K562 (cell line): Measurements from ENCODE around the gene GPT2. TPM values are rescaled to one million over a fixed set of nuclear protein-coding genes. Genes with fewer than 3 reads are reported as not detected.

Experiments used
- ASH1L ChIP-seq: fragments of 450-650 bp; IDR thresholded peaks from 2 replicates; pipeline ENCODE4 v1.6.1; 2018; ENCODE audit warnings: borderline replicate concordance, mild to moderate bottlenecking, low read depth; ENCODE audit not compliant: partially characterized antibody
- EWSR1 ChIP-seq: fragments of 450-650 bp; IDR thresholded peaks from 2 replicates; pipeline ENCODE4 v1.6.1; 2018; ENCODE audit warnings: borderline replicate concordance, mild to moderate bottlenecking, low read depth, moderate library complexity; ENCODE audit not compliant: partially characterized antibody
- FOXK1 ChIP-seq: sonication (generic); formaldehyde crosslinking; IDR thresholded peaks from 2 replicates; pipeline ENCODE4 v1.8.0; 2022; ENCODE audit warnings: missing genetic modification reagents, mild to moderate bottlenecking, borderline replicate concordance
- GTF2F1 ChIP-seq: IDR thresholded peaks from 2 replicates; pipeline ENCODE4 v1.6.1; 2011; ENCODE audit warnings: low read depth, low read length, improper control_type of control experiment
- ILK ChIP-seq: fragments of 450-650 bp; IDR thresholded peaks from 2 replicates; pipeline ENCODE4 v1.6.1; 2016; ENCODE audit warnings: missing genetic modification characterization, low read depth, mild to moderate bottlenecking, missing compliant biosample characterization, moderate library complexity, borderline replicate concordance
- KDM1A ChIP-seq, 2 experiments: fragments of 450-650 bp; IDR thresholded peaks; 2 replicates each; pipeline ENCODE4 v1.6.1; 2016; ENCODE audit warnings: mild to moderate bottlenecking in 2 of 2
- PHB2 ChIP-seq: fragments of 450-650 bp; IDR thresholded peaks from 2 replicates; pipeline ENCODE4 v1.6.1; 2017; ENCODE audit warnings: low read depth
- POLR2AphosphoS5 ChIP-seq: IDR thresholded peaks from 2 replicates; pipeline ENCODE4 v1.6.1; 2011; ENCODE audit warnings: mild to moderate bottlenecking, low read depth, low read length, moderate library complexity; ENCODE audit not compliant: control insufficient read depth, insufficient read depth
- PTTG1 ChIP-seq: fragments of 450-650 bp; IDR thresholded peaks from 2 replicates; pipeline ENCODE4 v1.6.1; 2016; ENCODE audit warnings: low read depth, mild to moderate bottlenecking, missing genetic modification characterization, missing compliant biosample characterization
- RBBP5 ChIP-seq: fragments of 200-600 bp; sonication (generic); IDR thresholded peaks from 2 replicates; pipeline ENCODE4 v1.6.1; 2012; ENCODE audit warnings: borderline replicate concordance, mild to moderate bottlenecking, low read length, control low read depth, inconsistent platforms; ENCODE audit not compliant: insufficient read depth, poor library complexity, severe bottlenecking
- RBM25 ChIP-seq: fragments of 200-400 bp; formaldehyde crosslinking; IDR thresholded peaks from 2 replicates; pipeline ENCODE4 v1.6.1; 2018; ENCODE audit warnings: low read length, low read depth, moderate library complexity; ENCODE audit not compliant: severe bottlenecking
- SMAD4 ChIP-seq: fragments of 250-450 bp; sonication (Bioruptor Pico); conservative IDR thresholded peaks from 2 replicates; pipeline ENCODE4 v1.8.0; 2021; ENCODE audit warnings: inconsistent platforms, mild to moderate bottlenecking, moderate library complexity
- SMC3 ChIP-seq: conservative IDR thresholded peaks from 2 replicates; pipeline ENCODE4 v1.6.1; 2011; ENCODE audit warnings: low read depth, low read length, improper control_type of control experiment; ENCODE audit not compliant: insufficient read depth
- SNAPC5 ChIP-seq: fragments of 250-450 bp; sonication (Bioruptor Pico); IDR thresholded peaks from 2 replicates; pipeline ENCODE4 v1.8.0; 2021; ENCODE audit warnings: moderate library complexity, mild to moderate bottlenecking, inconsistent platforms
- TFE3 ChIP-seq: fragments of 450-650 bp; formaldehyde crosslinking; IDR thresholded peaks from 2 replicates; pipeline ENCODE4 v1.4.0; 2020; ENCODE audit warnings: mild to moderate bottlenecking, mixed read lengths
- ZBED1 ChIP-seq: IDR thresholded peaks from 2 replicates; pipeline ENCODE4 v1.6.1; 2014
- ZBTB49 ChIP-seq: sonication (generic); formaldehyde crosslinking; IDR thresholded peaks from 2 replicates; pipeline ENCODE4 v1.8.0; 2022; ENCODE audit warnings: missing genetic modification reagents, mild to moderate bottlenecking, borderline replicate concordance
- polyA plus RNA-seq, 8 experiments: library from polyadenylated mRNA; depleted of rRNA in 4 of 8; stranded (reverse) in 5 of 8; unstranded in 3 of 8; fragments of >200 nt; fragmentation: Nextera tagmentation in 2 of 8; fragmentation: Illumina TruSeq in 1 of 8; extraction: Ambion mirVana in 2 of 8; extraction: Trizol in 1 of 8; gene quantifications; 2 replicates each; pipeline versions ENCODE4 v1.2.1 to v1.2.3, GENCODE V29; 2011 to 2014; ENCODE audit warnings: inconsistent platforms in 1 of 8, missing spikeins in 1 of 8
- total RNA-seq, 7 experiments: library from RNA; depleted of rRNA in 6 of 7; stranded (reverse); fragments of >200 nt in 6 of 7; fragmentation: Illumina TruSeq in 2 of 7; extraction: Trizol in 2 of 7; gene quantifications; 2 replicates each; pipeline versions ENCODE4 v1.2.1 to v1.2.3, GENCODE V29; 2011 to 2021; ENCODE audit warnings: low replicate concordance in 1 of 7
- TF ChIP-seq, protein P1 (sequence below): fragments of 200-400 bp; formaldehyde crosslinking; IDR thresholded peaks from 2 replicates; pipeline ENCODE4 v1.6.1; 2017; ENCODE audit warnings: mild to moderate bottlenecking, low read depth, low read length, moderate library complexity

GPT2 gene
- total and polyA plus RNA-seq, 9 of the 15 experiments (the other 6 are each of a cell fraction or from before 2014, with no cell fraction given) = 0.79 to 14.4 (median 5.8) TPM

DNA sequence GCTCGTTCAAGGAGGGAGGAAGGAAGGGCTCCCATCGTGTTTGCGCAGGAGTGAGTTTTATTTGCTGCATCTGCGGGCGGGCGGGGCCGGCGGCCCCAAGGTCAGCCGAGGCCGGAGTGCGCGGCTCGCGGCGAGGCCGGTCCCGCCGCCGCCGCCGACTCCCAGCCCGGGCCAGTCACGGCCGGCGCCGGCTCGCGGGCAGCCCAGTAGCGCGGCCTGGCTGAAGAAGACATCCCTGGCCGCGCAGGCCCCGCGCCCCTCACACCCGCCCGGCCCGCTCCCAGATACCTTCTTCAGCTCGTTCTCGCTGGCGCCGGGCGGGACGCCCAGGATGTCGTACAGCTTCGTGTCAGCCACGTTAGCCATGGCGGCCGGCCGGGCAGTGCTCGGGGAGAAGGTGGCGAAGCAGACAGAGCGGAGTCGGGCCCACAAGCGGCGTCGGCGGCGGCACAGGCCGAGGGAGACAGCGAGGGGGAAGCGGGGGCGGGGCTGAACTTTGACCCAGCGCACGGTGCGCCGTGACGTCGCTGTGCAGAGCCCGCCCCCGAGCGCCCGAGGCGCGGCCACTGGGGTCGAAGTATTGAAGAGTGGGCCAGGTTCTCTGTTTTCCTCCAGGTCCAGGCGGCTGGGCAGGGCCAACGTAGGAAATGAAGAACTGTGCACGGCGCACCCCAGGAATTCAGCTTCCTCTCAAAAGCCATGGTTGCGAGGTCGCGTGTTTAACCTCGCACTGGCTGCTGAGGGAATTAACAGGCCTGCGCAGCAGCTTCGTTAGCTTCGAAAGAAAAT is 89.2 kb downstream of the GPT2 start, which contains the start of gene DNAJA2 (continued):
- no peak for TF ChIP-seq ZBTB49 (CRISPR knock-in tag)
- TF ChIP-seq, protein P1, sequence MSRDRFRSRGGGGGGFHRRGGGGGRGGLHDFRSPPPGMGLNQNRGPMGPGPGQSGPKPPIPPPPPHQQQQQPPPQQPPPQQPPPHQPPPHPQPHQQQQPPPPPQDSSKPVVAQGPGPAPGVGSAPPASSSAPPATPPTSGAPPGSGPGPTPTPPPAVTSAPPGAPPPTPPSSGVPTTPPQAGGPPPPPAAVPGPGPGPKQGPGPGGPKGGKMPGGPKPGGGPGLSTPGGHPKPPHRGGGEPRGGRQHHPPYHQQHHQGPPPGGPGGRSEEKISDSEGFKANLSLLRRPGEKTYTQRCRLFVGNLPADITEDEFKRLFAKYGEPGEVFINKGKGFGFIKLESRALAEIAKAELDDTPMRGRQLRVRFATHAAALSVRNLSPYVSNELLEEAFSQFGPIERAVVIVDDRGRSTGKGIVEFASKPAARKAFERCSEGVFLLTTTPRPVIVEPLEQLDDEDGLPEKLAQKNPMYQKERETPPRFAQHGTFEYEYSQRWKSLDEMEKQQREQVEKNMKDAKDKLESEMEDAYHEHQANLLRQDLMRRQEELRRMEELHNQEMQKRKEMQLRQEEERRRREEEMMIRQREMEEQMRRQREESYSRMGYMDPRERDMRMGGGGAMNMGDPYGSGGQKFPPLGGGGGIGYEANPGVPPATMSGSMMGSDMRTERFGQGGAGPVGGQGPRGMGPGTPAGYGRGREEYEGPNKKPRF = no peak
- no peak for TF ChIP-seq KDM1A (IDR thresholded peaks at IDR 0.05)
- TF ChIP-seq PTTG1 (tag) = no peak
- no peak for TF ChIP-seq TFE3
- peak; percentile 38; the same call in 1 of the 2 replicates for TF ChIP-seq SMAD4 (CRISPR knock-in tag)
- no peak for TF ChIP-seq SMC3
- peak; percentile 83 for TF ChIP-seq POLR2AphosphoS5
- no peak for TF ChIP-seq SNAPC5 (CRISPR knock-in tag)
- TF ChIP-seq GTF2F1 = peak; percentile 59; the same call in 1 of the 2 replicates
- no peak for TF ChIP-seq ZBED1
- TF ChIP-seq ILK = no peak
- TF ChIP-seq RBM25 = no peak
- no peak for TF ChIP-seq FOXK1
- TF ChIP-seq EWSR1 = no peak
- TF ChIP-seq ASH1L = no peak
- TF ChIP-seq PHB2 = no peak
- peak; percentile 73 for TF ChIP-seq RBBP5
